ENCODE data around the gene MIER2. TPM values are rescaled to one million over a fixed set of nuclear protein-coding genes. Genes with fewer than 3 reads are reported as not detected.
A peak's percentile ranks its signal among the peaks of the same experiment; 100 is the strongest.
"Not testable (repeated sequence)": the region's sequence is repeated elsewhere in the genome, so short reads cannot be mapped to it uniquely, and the experiment has no call there.

The MIER2 gene
- 5.9 and 10.0 TPM in 2 replicates for total RNA-seq (2014; rRNA removed; shearing (Covaris generic))

GRCh38 chr19:344625-345319 is at the start of gene MIER2:
MIER2 (minus strand) TSS chr19:344796; CDS start chr19:344782, 14 bp downstream.
- peak; percentile 69 for DNase-seq (ENCODE audit: low read depth)

GRCh38 chr19:393560-393959 is 49.0 kb upstream of the MIER2 start:
- DNase-seq (ENCODE audit: low read depth), result not testable (repeated sequence)

- no peak for DNase-seq (ENCODE audit: low read depth)
Measured at GRCh38 chr19:392375-392970, 47.9 kb upstream of the MIER2 start.

- no peak for DNase-seq (ENCODE audit: low read depth)
Measured at GRCh38 chr19:391726-392374, 47.3 kb upstream of the MIER2 start.

GRCh38 chr19:391207-391557 is 46.6 kb upstream of the MIER2 start:
- DNase-seq (ENCODE audit: low read depth), result no peak

- DNase-seq (ENCODE audit: low read depth), result no peak
Measured at GRCh38 chr19:390386-391206, 46.0 kb upstream of the MIER2 start.

GRCh38 chr19:389935-390289 is 45.3 kb upstream of the MIER2 start:
- DNase-seq (ENCODE audit: low read depth), result no peak

- no peak for DNase-seq (ENCODE audit: low read depth)
Measured at GRCh38 chr19:389255-389934, 44.8 kb upstream of the MIER2 start.

GRCh38 chr19:388691-389090 is 44.1 kb upstream of the MIER2 start:
- DNase-seq (ENCODE audit: low read depth), result no peak

- DNase-seq (ENCODE audit: low read depth), result no peak
Measured at GRCh38 chr19:387777-388176, 43.2 kb upstream of the MIER2 start.

GRCh38 chr19:386632-387301 is 42.2 kb upstream of the MIER2 start:
- DNase-seq (ENCODE audit: low read depth), result not testable (repeated sequence)

GRCh38 chr19:386189-386588 is 41.6 kb upstream of the MIER2 start:
- not testable (repeated sequence) for DNase-seq (ENCODE audit: low read depth)

GRCh38 chr19:384799-385169 is 40.2 kb upstream of the MIER2 start:
- DNase-seq (ENCODE audit: low read depth), result no peak

- DNase-seq (ENCODE audit: low read depth), result no peak
Measured at GRCh38 chr19:383922-384798, 39.6 kb upstream of the MIER2 start.

- no peak for DNase-seq (ENCODE audit: low read depth)
Measured at GRCh38 chr19:383040-383439, 38.4 kb upstream of the MIER2 start.

- peak; percentile 77 for DNase-seq (ENCODE audit: low read depth)
Measured at GRCh38 chr19:382578-382977, 38.0 kb upstream of the MIER2 start.

GRCh38 chr19:381901-382300 is 37.3 kb upstream of the MIER2 start:
- not testable (repeated sequence) for DNase-seq (ENCODE audit: low read depth)

- not testable (repeated sequence) for DNase-seq (ENCODE audit: low read depth)
Measured at GRCh38 chr19:380618-381219, 36.1 kb upstream of the MIER2 start.

- no peak for DNase-seq (ENCODE audit: low read depth)
Measured at GRCh38 chr19:379796-380195, 35.2 kb upstream of the MIER2 start.

GRCh38 chr19:378706-379105 is 34.1 kb upstream of the MIER2 start:
- DNase-seq (ENCODE audit: low read depth), result no peak

Measured in RPMI7951 (cell line).